HK-2 (cell line): ENCODE measurements around the gene BMP4.
A peak's percentile ranks its signal among the peaks of the same experiment; 100 is the strongest.
"Not testable (repeated sequence)": the region's sequence is repeated elsewhere in the genome, so short reads cannot be mapped to it uniquely, and the experiment has no call there.

Experiments used
- DNase-seq: peaks from one replicate; pipeline ENCODE4 v3.0.0-alpha.2; 2018; ENCODE audit not compliant: unreplicated experiment

The BMP4 gene

DNA sequence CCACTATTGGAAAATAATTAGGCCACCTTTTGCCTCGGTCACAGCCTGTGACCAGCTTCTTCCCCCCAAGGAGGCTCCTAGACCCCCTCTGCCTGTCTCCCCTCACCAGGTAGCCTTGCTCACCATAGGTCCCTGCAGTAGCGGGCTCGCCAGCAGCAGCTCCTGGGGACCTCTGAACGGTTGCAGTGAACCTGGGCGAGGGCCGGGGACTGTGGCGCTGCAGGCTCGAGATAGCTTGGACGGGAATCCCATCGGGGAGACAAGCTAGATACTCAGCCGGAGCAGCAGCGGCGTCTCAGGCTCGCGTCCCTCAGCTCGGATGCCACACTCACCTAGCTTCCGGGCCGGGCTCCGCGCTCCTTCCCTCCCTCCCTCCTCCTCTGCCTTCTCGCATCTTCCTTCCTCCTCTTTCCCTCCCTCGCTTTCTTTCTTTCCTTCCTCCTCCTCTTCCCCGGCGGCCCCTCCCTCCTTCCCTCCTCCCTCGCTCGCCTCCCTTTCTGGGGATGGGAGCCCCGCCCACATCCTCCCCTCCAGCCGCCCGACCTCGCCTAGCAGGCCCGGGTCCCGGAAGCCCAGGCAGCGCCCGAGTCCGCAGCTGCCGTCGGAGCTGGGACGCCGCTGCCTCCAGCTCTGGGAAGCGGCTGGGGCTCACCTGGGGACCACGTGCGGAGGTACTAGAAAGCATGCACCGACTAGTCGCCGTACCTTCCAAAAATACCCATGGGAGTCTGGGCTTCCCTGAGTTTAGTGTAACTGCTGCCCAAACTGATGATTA, at the start of gene BMP4:
TSS of gene BMP4 (minus strand) at position 399 of the 775 bp plus-strand sequence. CDS start 4,603 bp downstream, outside the sequence.
- no peak for DNase-seq

DNA sequence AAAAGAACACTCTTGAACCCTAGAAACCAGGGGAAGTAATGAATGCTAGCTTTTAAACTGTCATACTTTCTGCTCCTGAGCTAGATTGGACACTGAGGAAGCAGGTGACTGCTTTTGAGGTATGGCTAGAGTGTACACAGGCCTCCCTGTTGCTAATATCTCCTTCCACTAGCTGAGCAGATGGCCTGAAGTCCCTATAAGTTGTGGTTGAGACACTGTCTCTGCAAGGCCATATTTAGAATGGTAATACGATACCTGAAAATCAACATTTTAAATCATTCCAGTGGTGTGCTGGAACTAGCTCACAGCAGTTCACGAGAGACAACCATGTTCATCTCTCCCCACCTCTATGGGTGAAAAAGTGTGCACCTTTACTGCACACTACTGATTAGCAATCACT, 46.4 kb upstream of the BMP4 start:
- DNase-seq, result no peak

DNA sequence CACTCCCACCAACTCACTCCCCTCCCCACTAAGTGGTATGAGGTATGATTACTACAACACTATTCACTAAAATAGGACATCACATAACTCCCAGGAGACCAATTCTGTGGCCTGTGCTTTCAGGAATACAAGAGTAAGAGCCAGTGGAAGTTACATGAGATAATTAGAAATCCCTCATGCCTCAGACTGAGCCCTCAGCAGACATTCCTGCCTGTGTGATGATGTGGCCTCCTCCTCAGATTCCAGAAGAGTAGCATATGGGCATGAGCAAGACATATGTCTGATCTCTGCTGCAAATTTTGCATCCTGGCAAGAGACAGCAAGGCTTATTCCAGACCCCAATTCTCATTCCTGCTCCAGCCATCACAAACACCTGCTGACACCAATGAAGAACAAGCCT, 46.0 kb upstream of the BMP4 start:
- DNase-seq, result no peak

DNA sequence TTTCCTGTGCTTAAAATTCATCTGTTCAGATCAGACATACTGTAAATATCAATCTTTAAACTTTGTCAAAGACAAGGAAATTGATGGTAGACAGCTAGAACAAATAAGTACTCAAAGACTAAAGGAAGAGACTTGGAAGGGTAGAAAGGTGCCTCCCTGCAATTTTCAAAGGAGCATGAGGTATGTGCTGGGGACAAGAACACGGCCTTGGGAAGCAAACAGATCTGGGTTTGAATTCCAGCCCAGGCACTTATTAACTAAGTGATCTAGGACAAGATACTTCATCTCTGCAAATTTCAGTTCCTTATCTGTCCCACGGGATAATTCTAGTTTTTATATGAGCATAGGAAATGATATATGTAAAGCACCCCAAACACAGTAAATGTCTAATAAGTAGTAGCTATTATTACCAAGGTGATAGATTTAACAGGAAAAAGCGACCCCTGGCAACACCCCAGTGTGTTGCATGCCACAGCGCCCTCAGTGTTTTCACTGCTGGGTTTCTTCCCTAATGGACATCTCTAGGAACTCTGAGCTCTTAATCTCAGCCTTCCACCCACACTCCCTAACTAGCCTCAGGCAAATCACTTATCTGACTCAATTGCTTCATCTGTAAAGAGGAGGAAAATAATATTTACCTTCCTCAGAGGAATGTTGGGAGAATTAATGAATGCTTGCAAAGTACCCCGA, 44.7 kb upstream of the BMP4 start:
- no peak for DNase-seq

DNA sequence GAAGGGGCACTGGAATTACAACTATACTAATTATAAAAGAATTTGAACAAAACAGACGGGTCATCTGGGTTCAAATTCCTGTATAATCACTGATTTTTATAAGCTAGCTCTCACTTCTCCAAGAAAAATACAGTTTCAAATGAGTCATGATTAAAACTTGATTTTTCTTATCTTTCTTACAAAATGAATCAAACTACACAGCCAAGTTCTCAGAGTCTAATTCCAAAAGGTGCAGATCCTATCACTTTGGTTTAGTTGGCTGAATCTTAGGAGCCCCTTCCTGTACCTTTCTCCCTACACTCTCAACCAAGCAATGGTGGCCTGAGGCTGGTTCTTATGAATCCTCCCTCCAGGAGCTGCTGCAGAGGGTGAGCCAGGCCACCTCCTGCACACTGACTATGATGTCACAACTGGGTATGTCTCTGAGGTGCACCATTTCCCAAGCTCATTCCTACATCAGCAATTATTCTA, 43.8 kb upstream of the BMP4 start:
- DNase-seq, result no peak

DNA sequence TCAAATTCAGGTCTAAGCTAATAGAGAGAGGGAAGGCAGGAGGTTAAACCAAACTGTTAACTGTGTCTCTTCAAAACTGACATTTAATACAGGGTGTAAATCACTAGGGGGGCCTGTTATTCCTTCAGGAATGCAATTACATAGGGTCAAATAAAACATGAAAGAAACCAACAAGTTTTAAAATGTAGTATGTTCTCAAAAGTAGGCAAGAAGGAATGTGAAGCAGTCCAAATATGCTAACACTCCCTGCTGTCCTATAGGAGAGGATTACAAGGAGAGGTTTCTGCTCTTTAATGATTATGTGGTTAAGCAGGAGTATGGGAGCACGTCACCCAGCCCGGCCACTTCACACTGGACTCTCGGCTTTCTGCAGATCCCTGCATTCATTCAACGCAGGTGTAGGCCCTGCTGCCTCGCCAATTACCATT, 42.5 kb upstream of the BMP4 start:
- peak; percentile 39 for DNase-seq

DNA sequence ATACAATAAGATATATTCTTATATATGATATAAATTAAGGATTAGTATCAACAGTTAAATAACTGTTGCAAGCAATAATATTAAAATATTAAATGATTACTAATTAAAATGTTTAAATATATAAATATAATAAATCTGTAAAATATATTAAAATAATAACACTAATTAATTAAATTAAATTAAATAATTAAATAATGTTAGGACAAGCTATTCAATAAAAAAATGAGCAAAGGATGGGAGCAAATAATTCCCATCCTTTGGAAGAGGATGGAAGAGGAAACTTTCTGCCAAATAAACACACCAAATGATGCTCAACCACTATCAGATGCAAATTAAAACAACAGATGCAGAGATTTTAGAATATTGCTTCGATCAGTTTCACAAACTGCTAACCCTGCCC, 39.4 kb upstream of the BMP4 start:
- no peak for DNase-seq

DNA sequence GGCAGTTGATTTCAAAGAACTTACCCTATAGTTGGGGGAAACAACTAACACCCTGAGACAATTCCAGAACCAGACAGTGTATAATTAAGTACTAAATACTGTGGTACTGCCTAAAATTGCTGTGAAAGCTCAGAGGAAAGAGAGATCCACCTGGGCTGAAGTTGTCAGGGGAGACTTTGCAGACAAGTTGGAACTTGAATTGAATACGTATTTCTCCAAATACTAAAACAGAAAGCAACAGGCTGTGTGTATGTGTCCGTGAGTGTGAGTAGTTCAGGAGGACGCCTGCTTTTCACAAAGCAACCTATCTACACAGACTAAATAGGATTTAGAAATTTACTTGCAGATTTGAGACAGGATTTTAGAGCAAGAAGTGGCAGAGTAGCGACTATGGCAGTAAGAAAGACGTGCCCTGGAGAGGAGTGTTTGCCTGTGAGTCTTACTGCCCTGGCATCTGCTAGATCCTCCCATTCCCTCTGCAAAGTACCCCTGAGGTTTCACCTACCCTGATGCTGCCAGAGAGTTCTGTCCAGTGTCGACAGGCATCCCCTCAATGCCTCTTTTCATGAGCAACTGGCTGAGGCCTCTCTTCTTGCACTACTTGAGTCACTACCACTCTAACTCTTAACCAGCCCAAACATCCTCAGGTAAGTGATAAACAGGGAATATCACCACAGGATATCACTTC, 37.4 kb upstream of the BMP4 start:
- DNase-seq, result no peak

DNA sequence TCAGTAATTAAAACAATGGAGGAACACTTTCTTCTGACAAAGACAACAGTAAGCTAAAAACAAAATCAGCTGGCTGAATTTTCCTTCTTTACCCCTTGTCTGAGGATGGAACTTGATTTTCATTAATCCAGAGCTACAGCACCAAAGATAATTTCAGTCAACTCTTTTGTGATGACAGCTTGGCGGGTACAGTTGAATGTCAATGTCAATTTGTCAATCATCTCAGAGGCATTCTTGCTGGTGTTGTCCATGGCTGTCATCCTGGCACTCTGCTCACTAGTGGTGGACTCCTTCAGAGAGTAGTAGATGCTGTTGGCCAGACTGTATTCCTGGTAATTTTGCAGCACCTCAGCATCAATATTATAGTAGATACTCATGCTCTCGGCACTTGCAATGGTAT, 34.4 kb upstream of the BMP4 start:
- DNase-seq, result no peak

DNA sequence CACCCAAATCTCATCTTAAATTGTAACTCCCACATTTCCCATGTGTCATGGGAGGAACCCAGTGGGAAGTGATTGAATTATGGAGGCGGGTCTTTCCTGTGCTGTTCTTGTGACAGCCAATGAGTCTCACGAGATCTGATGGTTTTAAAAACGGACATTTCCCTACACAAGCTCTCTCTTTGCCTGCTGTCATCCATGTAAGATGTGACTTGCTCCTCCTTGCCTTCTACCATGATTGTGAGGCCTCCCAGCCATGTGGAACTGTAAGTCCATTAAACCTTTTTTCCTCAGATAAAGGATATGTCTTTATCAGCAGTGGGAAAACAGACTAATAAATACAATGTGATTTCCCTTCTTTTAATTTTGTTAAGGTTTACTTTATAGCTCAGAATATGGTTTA, 30.1 kb upstream of the BMP4 start:
- not testable (repeated sequence) for DNase-seq

DNA sequence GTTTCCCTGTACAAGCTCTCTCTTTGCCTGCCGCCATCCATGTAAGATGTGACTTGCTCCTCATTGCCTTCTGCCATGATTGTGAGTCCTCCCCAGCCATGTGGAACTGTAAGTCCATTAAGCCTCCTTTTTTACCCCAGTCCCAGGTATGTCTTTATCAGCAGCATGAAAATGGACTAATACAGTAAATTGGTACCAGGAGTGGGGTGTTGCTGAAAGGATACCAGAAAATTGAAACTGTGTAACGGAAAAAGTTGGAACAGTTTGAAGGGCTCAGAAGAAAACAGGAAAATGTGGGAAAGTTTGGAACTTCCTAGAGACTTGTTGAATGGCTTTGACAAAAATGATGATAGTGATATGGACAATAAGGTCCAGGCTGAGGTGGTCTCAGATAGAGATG, 28.3 kb upstream of the BMP4 start:
- DNase-seq, result not testable (repeated sequence)

DNA sequence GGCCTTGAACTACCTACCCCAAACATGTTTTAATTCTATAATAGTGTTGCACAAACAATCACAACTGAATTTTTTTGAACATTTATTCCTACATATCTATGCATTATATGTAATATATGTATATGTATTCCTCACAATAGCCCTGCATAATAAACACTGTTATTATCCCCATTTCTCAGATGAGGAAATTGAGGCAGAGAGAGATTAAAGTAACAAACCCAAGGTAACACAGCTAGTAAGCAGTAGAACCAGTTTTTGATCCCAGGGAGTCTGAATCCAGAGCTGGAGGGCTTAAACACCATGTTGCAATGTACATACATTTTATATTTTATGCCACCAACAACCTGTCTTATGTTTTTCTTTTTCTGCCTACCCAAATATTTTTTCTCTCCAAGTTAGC, 26.5 kb upstream of the BMP4 start:
- no peak for DNase-seq

DNA sequence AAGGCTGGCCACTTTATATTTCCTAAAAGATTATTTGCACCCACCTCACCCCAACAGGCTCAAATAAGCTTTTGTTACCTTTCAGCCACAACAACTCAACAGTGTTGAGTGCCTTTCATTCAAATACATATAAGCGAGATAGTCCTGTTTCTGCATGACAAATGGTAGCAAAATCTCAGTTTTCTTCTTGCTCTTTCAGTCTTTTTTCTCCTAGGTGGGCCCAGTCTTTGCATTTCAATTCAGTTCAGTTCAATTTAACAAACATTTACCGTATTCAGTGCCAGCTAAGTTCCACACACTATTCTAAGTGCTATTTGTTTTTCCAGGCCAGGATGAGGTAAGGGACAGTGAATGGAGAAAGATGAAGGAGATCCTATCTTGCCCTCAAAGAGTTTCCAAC, 25.9 kb upstream of the BMP4 start:
- no peak for DNase-seq

DNA sequence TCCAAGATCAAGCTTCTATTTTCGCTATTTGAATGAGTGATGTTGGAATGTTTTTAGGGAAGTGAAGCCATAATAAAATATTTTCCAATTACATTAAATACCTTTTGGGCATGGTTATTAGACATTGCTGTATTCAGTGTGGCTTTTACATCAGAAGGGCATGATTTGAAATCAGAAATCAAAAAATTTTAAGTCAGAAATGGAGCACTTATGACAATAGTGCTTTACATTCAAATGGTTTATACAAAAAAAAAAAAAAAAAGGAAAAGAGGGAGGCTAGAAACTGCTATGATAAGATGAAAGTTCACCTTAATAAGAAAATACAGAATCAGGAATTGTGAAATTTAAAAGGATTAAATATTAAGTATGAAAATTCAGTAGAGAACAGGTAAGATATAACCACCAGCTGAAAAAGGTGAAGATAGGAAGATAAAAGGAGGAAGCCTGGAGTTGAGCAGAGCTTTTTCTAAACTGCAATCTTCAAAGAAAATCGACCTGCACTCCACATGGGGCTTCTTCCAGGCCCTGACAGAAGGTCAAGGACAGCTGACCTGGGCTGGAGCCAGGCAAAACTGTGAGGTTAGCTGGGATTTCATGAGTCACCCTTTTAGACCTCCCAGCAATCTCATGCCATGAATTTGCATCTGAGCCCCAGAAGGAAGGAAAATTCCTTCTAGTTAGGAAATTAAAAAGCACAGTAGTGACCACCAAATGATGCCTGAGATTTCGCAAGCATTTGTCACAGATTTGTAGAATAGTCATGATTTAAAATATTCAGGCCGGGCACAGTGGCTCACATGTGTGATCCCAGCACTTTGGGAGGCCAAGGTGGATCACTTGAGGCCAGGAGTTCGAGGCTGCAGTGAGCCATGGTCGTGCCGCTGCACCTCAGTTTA, 23.4 kb upstream of the BMP4 start:
- peak; percentile 24 for DNase-seq

DNA sequence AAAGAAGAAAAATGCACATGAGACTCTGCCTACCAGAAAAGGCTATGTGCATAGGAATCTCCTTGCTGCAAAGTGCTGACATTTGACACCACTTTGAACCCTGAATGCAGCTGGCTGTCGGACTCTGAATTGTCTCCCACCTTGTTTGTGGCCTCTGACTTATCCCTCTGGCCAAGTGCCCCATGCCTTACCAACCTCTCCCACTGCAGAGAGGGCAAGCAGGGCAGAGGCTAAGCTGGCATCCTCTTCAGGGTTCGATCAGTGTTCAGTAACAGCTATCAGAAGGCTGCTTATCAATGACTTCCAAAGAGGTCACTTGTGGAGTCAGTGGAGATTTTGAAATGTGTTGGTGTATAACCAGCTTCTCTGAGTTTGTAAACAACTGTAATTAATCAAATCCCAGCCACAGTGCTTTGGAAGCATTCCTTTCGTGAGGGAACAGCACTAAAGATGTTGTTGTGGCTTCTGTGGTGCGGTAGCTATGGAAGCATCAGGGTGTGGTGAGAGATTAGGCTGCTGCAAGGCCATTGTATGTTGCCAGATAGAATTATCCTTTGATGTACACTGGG, 22.6 kb upstream of the BMP4 start:
- DNase-seq, result no peak

DNA sequence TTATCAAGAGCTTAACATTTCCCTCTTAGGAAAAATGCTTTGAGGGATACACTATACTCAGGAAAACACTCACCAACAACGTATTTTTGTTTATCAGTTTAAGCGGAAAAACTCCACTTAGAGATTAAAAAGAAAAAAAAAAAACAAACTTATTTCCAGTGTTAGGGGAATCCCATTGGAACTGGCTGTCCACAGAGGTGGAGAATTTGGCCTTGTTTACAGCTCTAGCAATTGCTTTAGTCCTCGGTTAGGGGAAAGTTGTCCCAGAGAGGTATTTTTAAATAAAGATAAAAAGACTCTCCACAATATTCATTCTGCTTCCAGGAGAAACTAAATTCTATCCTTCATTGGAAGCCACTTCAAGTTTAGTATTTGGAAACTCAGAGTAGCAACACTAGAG, 21.6 kb upstream of the BMP4 start:
- DNase-seq, result no peak

DNA sequence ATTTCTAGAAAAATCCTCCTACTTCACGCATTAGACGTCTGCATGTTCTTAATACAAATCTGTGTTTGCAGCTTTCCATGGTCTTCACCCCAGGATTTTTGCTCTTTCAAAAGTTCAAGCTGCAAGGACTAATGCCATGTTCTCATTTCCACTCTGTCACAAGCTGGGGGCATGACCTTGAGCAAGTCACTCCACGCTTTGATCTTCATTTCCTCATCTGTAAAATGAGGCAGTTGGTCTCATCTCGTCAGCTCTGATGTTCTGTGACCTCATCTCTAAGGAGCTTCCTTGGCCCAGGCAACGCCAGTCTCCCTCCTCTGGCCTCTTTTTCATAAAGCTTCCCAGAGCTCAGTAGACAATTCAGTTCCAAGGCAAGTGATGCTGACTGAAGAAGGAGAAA, 18.8 kb upstream of the BMP4 start:
- no peak for DNase-seq

DNA sequence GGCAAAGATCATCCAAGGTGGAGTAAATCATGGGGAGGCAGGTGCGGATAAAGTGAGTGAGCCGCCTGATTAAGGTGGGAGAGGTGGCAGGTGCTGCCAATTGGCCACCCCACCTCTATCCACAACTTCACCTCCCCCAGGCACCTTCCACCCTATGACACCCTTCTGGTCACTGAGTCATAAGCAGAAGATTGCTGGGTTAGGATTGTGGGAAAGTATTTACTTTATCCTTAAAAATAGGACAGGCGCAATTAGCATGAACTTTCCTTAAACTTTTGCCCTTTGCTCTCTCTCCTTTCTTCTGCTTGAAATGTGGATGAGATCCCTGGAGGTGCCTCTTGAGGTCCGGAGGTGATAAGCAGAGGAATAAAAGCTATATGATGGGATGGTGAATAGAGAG, 14.9 kb upstream of the BMP4 start:
- DNase-seq, result no peak

DNA sequence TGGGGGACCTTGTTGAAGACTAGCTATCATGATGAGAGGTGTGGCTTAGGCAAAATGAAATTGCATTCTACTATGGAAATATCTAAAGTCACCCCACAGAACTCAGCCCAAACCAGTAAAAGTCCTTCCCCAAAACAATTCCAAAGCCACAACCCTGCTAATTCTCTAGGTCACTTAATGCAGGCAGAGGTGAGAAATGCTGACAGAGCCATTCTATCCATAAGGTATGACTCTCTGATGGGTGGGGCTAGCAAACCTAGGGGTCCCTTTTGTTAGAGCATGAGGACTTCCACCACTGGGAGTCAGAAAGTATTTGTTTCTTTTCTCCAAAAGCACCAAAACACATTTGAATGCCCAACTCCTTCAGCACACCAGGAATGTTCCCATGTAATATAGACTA, 12.7 kb upstream of the BMP4 start:
- DNase-seq, result no peak

DNA sequence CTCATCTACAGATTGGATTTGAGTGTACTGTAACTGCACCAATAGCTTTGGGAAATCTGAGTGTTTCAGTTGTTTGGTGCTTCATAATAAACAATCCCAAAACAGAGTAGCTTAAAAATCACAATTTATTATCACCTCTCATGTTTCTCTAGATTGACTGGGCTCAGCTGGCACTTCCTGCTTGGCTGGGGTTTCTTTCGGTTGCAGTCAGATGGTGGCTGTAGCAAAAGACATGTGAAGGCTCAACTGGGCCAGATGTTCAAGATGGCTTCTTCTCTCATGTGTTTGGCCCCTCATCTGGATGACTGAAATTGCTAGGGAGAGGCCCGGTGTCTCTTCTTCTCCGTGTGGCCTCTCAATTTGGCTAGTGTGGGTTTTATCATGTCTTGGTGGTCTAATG, 12.1 kb upstream of the BMP4 start:
- DNase-seq, result no peak

DNA sequence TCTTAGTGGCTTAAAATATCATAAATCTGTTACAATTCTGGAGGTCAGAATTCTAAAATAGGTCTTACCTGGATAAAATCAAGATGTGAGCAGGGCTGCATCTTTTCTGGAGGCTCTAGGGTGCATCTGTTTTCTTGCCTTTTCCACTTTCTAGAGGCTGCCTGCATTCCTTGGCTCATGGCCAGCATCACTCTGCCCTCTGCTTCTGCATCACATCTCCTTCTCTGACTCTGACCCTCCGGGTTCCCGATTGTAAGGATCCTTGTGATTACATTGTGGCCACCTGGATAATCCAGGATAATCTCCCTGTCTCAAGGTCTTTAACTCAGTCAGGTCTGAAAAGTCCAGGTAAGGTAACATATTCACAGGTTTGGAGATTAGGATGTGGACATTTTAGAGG, 11.0 kb upstream of the BMP4 start:
- DNase-seq, result no peak
